GM12878 (cell line): ENCODE results near the gene SP100. TPM values are rescaled to one million over a fixed set of nuclear protein-coding genes. Genes with fewer than 3 reads are reported as not detected.

Experiments
- ATAC-seq: fragments of 200-7000 bp; cut with Tn5 transposase; 3 replicates; pipeline ENCODE4 v1.9.1; 2020; ENCODE audit warnings: mild to moderate bottlenecking, moderate library complexity
- BruUV-seq: library from RNA; stranded (reverse); fragments of 400-500 nt; replicated peaks from 2 replicates; lab custom pipeline; 2021; lab: Mats Ljungman, UMichigan
- CTCF ChIA-PET: fragments of 300-600 bp; sonication (Branson Sonifier 250); formaldehyde crosslinking; extraction: SDS; loops from one replicate; lab custom pipeline; 2021; ENCODE audit warnings: inconsistent platforms; lab: Yijun Ruan, JAX
- POLR2A ChIA-PET: fragments of 350-600 bp; formaldehyde crosslinking; extraction: SDS; loops from one replicate; lab custom pipeline; 2021; ENCODE audit warnings: inconsistent platforms; lab: Charles Lee
- RAD21 ChIA-PET: fragments of 300-600 bp; sonication (Branson Sonifier 250); formaldehyde crosslinking; loops from one replicate; lab custom pipeline; 2023; ENCODE audit warnings: antibody characterized with exemption; ENCODE audit not compliant: unreplicated experiment; lab: Charles Lee
- SMC1A ChIA-PET: fragments of 300-600 bp; sonication (Branson Sonifier 250); formaldehyde crosslinking; loops from one replicate; lab custom pipeline; 2023; ENCODE audit not compliant: unreplicated experiment, uncharacterized antibody; lab: Charles Lee
- DNase-seq: peaks from one replicate; pipeline ENCODE4 v3.0.0-alpha.2; 2011; ENCODE audit warnings: low read depth, low spot score
- FAIRE-seq: peaks from 3 replicates; lab custom pipeline; 2011; peaks lifted over from hg19 to GRCh38; lab: Jason Lieb, UNC
- H2AFZ ChIP-seq: 2 replicates; pipeline ENCODE4 v1.6.0; 2011; ENCODE audit warnings: low read depth, low read length, control low read depth; ENCODE audit not compliant: control insufficient read depth
- H3K27ac ChIP-seq: 2 replicates; pipeline ENCODE4 v1.5.1; 2011; ENCODE audit warnings: control low read depth; ENCODE audit not compliant: control insufficient read depth, insufficient read depth
- H3K27me3 ChIP-seq, 2 experiments: replicated peaks in 1 of 2; 2 replicates each; pipeline versions ENCODE4 v1.6.0 to v1.6.1; 2011; ENCODE audit warnings: low read length in 1 of 2; ENCODE audit not compliant: control insufficient read depth in 2 of 2, insufficient read depth in 2 of 2
- H3K36me3 ChIP-seq, 2 experiments: 2 replicates each; pipeline ENCODE4 v1.5.1; 2011; ENCODE audit warnings: low read length in 1 of 2; ENCODE audit not compliant: control insufficient read depth in 2 of 2, insufficient read depth in 2 of 2
- H3K4me1 ChIP-seq: 2 replicates; pipeline ENCODE4 v1.6.1; 2011; ENCODE audit warnings: mild to moderate bottlenecking, low read length, moderate library complexity, mixed read lengths; ENCODE audit not compliant: control insufficient read depth, insufficient read depth
- H3K4me2 ChIP-seq: 2 replicates; pipeline ENCODE4 v1.6.0; 2011; ENCODE audit warnings: control low read depth; ENCODE audit not compliant: control insufficient read depth, insufficient read depth
- H3K4me3 ChIP-seq: fragments of 200-600 bp; sonication (generic); 2 replicates; pipeline ENCODE4 v1.5.1; 2016
- H3K79me2 ChIP-seq: 2 replicates; pipeline ENCODE4 v1.6.0; 2011; ENCODE audit warnings: low read length; ENCODE audit not compliant: control insufficient read depth, insufficient read depth
- H3K9ac ChIP-seq: 2 replicates; pipeline ENCODE4 v1.8.0; 2011; ENCODE audit warnings: low read length, control low read depth, mixed read lengths; ENCODE audit not compliant: control insufficient read depth, insufficient read depth
- H3K9me3 ChIP-seq: replicated peaks from 3 replicates; pipeline ENCODE4 v1.5.1; 2011; ENCODE audit warnings: mild to moderate bottlenecking, low read length; ENCODE audit not compliant: control insufficient read depth, insufficient read depth
- H4K20me1 ChIP-seq: 2 replicates; pipeline ENCODE4 v1.6.0; 2011; ENCODE audit not compliant: control insufficient read depth, insufficient read depth
- ATF7 ChIP-seq: fragments of 450-650 bp; IDR thresholded peaks from 2 replicates; pipeline ENCODE4 v1.6.1; 2016; ENCODE audit warnings: low read depth, mild to moderate bottlenecking
- CBX5 ChIP-seq: sonication (generic); IDR thresholded peaks from 2 replicates; pipeline ENCODE4 v1.6.1; 2016; ENCODE audit warnings: low read depth, moderate library complexity, mild to moderate bottlenecking, inconsistent platforms
- GATAD2B ChIP-seq: fragments of 450-650 bp; conservative IDR thresholded peaks from 2 replicates; pipeline ENCODE4 v1.6.1; 2017; ENCODE audit warnings: low read depth, mild to moderate bottlenecking, moderate library complexity
- SKIL ChIP-seq: fragments of 450-650 bp; IDR thresholded peaks from 2 replicates; pipeline ENCODE4 v1.6.1; 2017; ENCODE audit warnings: mild to moderate bottlenecking, low read depth, inconsistent platforms; ENCODE audit not compliant: poor library complexity, severe bottlenecking
- SMARCA5 ChIP-seq: fragments of 450-650 bp; IDR thresholded peaks from 2 replicates; pipeline ENCODE4 v1.6.1; 2017; ENCODE audit warnings: mild to moderate bottlenecking
- in situ Hi-C: fragments of 300-500 bp; cut with MboI; formaldehyde crosslinking; loops from 9 replicates; pipeline ENCODE4 v1.14.3; 2018; ENCODE audit warnings: mixed read lengths
- intact Hi-C: fragments of 100-400 bp; cut with micrococcal nuclease; formaldehyde crosslinking; loops from one replicate; pipeline ENCODE4 v1.14.2; 2022; ENCODE audit not compliant: unreplicated experiment
- polyA plus RNA-seq, 11 experiments: library from polyadenylated mRNA; depleted of rRNA in 4 of 11; unstranded in 6 of 11; stranded (reverse) in 5 of 11; fragments of >200 nt; fragmentation: Nextera tagmentation in 4 of 11; fragmentation: Illumina TruSeq in 1 of 11; extraction: Ambion mirVana in 4 of 11; extraction: Trizol in 1 of 11; gene quantifications; 1 replicate in 1 of 11; 2 replicates in 10 of 11; pipeline versions ENCODE4 v1.2.1 to v1.2.3, GENCODE V29; 2011 to 2016; ENCODE audit warnings: inconsistent platforms in 2 of 11, missing spikeins in 2 of 11, low read depth in 1 of 11
- total RNA-seq, 4 experiments: library from RNA; depleted of rRNA in 3 of 4; stranded (reverse); fragments of >200 nt in 3 of 4; fragmentation: Illumina TruSeq in 1 of 4; extraction: Trizol in 1 of 4; gene quantifications; 2 replicates each; pipeline versions ENCODE4 v1.2.1 to v1.2.3, GENCODE V29; 2013 to 2021

SP100 gene
- total and polyA plus RNA-seq, 10 of the 15 experiments (the other 5 are each of a cell fraction or from before 2014, with no cell fraction given) = 109 to 239 (median 180) TPM

GRCh38 chr2:230429513-230429912, 13.5 kb downstream of the SP100 start:
- in situ Hi-C loops (no loop called here), intact Hi-C loops (no loop called here)
- Histone ChIP-seq H3K27me3 (no peaks in the 10 kb centered on the region), H3K9ac (no peak overlapping the region), H3K4me1 (peaks cover 15% of the 10 kb centered on the region), H3K27ac (no peak overlapping the region), H3K4me2 (no peak overlapping the region), H3K4me3 (no peak overlapping the region), H4K20me1 (0 out of 2 replicates have a peak, but pooled peaks cover 6% of the 10 kb centered on the region), H3K79me2 (peaks cover 96% of the 10 kb centered on the region), H3K9me3 (peaks cover 23% of the 10 kb centered on the region), H3K36me3 (peaks cover 8 to 56% of the 10 kb centered on the region in 2 experiments), H2AFZ (no peak overlapping the region)
- ATAC-seq = no peak
- ChIA-PET POLR2A (interaction anchor here (0.9 kb wide), 1 partner anchor 11 kb away, joined by 4 read pairs; no protein-coding TSS in a partner anchor), RAD21 (interaction anchor here (0.9 kb wide), 1 partner anchor 102 kb away, joined by 5 read pairs; the partner anchor contains the start of gene SP140L), CTCF (no interaction called here), SMC1A (interaction anchor here (0.7 to 4.4 kb wide), 3 partner anchors 12 to 227 kb away, joined by 3 to 19 read pairs (median 6); partner anchors contain the start of gene SP100)
- TF ChIP-seq CBX5 (no peak), SKIL (no peak), SMARCA5 (no peak), ATF7 (peak; percentile 29; the same call in 1 of the 2 replicates), GATAD2B (no peak)
- no peak for DNase-seq
- BruUV-seq = no TSS peak
- FAIRE-seq = no peak
